SK-N-SH (cell line): ENCODE data around the gene CLIC3. TPM values are rescaled to one million over a fixed set of nuclear protein-coding genes. Genes with fewer than 3 reads are reported as not detected.

Experiments used
- CTCF ChIA-PET: fragments of 300-600, 350-600 bp; formaldehyde crosslinking; extraction: SDS; loops from one replicate; lab custom pipeline; 2021; lab: Yijun Ruan, JAX
- POLR2A ChIA-PET: fragments of 350-600 bp; sonication (Branson Sonifier 250); formaldehyde crosslinking; extraction: SDS; loops from one replicate; lab custom pipeline; 2020; ENCODE audit warnings: antibody characterized with exemption, inconsistent platforms; lab: Yijun Ruan, JAX
- DNase-seq: peaks from one replicate; pipeline ENCODE4 v3.0.0; 2012
- H2AFZ ChIP-seq: fragments of 200-600 bp; sonication (generic); 2 replicates; pipeline ENCODE4 v1.8.1; 2016; ENCODE audit warnings: antibody characterized with exemption, mild to moderate bottlenecking, low read depth
- H3F3A ChIP-seq: fragments of 200-600 bp; sonication (generic); replicated peaks from 2 replicates; pipeline ENCODE3; 2016; ENCODE audit warnings: antibody characterized with exemption, mild to moderate bottlenecking; ENCODE audit not compliant: insufficient read depth
- H3K27ac ChIP-seq, 2 experiments: fragments of 200-500 bp in 1 of 2; fragments of 200-600 bp in 1 of 2; sonication (Bioruptor generic) in 1 of 2; sonication (generic), shearing (Covaris generic) in 1 of 2; 2 replicates each; pipeline versions ENCODE4 v1.5.1 to v1.6.1; 2014 to 2016; ENCODE audit warnings: low read depth in 2 of 2, inconsistent platforms in 1 of 2, low read length in 1 of 2, mild to moderate bottlenecking in 1 of 2, mixed read lengths in 1 of 2
- H3K27me3 ChIP-seq: fragments of 200-600 bp; sonication (generic), shearing (Covaris generic); 2 replicates; pipeline ENCODE4 v1.6.1; 2016; ENCODE audit warnings: mixed run types; ENCODE audit not compliant: insufficient read depth
- H3K36me3 ChIP-seq, 2 experiments: fragments of 200-500 bp in 1 of 2; fragments of 200-600 bp in 1 of 2; sonication (Bioruptor generic) in 1 of 2; sonication (generic) in 1 of 2; replicated peaks in 1 of 2; 2 replicates each; pipeline versions ENCODE3 to v1.5.1; 2014 to 2016; ENCODE audit warnings: low read length in 1 of 2, mild to moderate bottlenecking in 1 of 2; ENCODE audit not compliant: insufficient read depth in 2 of 2, control insufficient read depth in 1 of 2
- H3K4me1 ChIP-seq, 2 experiments: fragments of 200-500 bp in 1 of 2; fragments of 200-600 bp in 1 of 2; sonication (Bioruptor generic) in 1 of 2; sonication (generic), shearing (Covaris generic) in 1 of 2; 2 replicates each; pipeline versions ENCODE4 v1.5.1 to v1.6.1; 2014 to 2016; ENCODE audit warnings: low read depth in 1 of 2, low read length in 1 of 2, mixed run types in 1 of 2; ENCODE audit not compliant: insufficient read depth in 2 of 2, control insufficient read depth in 1 of 2
- H3K4me2 ChIP-seq: fragments of 200-600 bp; sonication (generic), shearing (Covaris generic); 2 replicates; pipeline ENCODE4 v1.6.1; 2017; ENCODE audit warnings: mixed run types
- H3K4me3 ChIP-seq, 2 experiments: fragments of 200-500 bp in 1 of 2; fragments of 200-600 bp in 1 of 2; sonication (Bioruptor generic) in 1 of 2; sonication (generic), shearing (Covaris generic) in 1 of 2; 2 replicates each; pipeline versions ENCODE4 v1.5.1 to v1.8.1; 2014 to 2016; ENCODE audit warnings: low read depth in 2 of 2, inconsistent platforms in 1 of 2, low read length in 1 of 2, mild to moderate bottlenecking in 1 of 2, mixed read lengths in 1 of 2, moderate library complexity in 1 of 2
- H3K79me2 ChIP-seq: fragments of 200-600 bp; sonication (generic); 2 replicates; pipeline ENCODE4 v1.8.1; 2017; ENCODE audit warnings: mild to moderate bottlenecking; ENCODE audit not compliant: insufficient read depth
- H3K9ac ChIP-seq: fragments of 200-600 bp; sonication (generic); 2 replicates; pipeline ENCODE4 v1.6.1; 2017; ENCODE audit warnings: mixed run types
- H3K9me2 ChIP-seq: fragments of 200-600 bp; sonication (generic); 2 replicates; pipeline ENCODE4 v1.6.1; 2017; ENCODE audit warnings: mixed run types
- H3K9me3 ChIP-seq: fragments of 200-600 bp; sonication (generic); 2 replicates; pipeline ENCODE4 v1.6.1; 2017; ENCODE audit warnings: mixed run types, mild to moderate bottlenecking, moderate library complexity
- H4K20me1 ChIP-seq: fragments of 200-600 bp; sonication (generic); 2 replicates; pipeline ENCODE4 v1.6.1; 2017; ENCODE audit warnings: mild to moderate bottlenecking, mixed run types; ENCODE audit not compliant: insufficient read depth
- CHD2 ChIP-seq: fragments of 150-350 bp; IDR thresholded peaks from 2 replicates; pipeline ENCODE4 v1.6.1; 2018; ENCODE audit warnings: low read length; ENCODE audit not compliant: partially characterized antibody
- ELF1 ChIP-seq: IDR thresholded peaks from 2 replicates; pipeline ENCODE4 v1.4.0; 2012
- FOXJ3 ChIP-seq: sonication (generic); formaldehyde crosslinking; IDR thresholded peaks from 2 replicates; pipeline ENCODE4 v1.5.1; 2020; ENCODE audit warnings: mild to moderate bottlenecking, missing genetic modification reagents
- FOXM1 ChIP-seq: IDR thresholded peaks from 2 replicates; pipeline ENCODE4 v1.4.0; 2012; ENCODE audit warnings: low read depth, mild to moderate bottlenecking
- GABPA ChIP-seq: IDR thresholded peaks from 2 replicates; pipeline ENCODE4 v1.4.0; 2012; ENCODE audit warnings: low read depth, mild to moderate bottlenecking
- IRF3 ChIP-seq: fragments of 150-350 bp; IDR thresholded peaks from 2 replicates; pipeline ENCODE4 v1.6.1; 2016; ENCODE audit warnings: mild to moderate bottlenecking, low read depth, low read length
- JUND ChIP-seq: IDR thresholded peaks from 2 replicates; pipeline ENCODE4 v1.4.0; 2012
- NRF1 ChIP-seq: IDR thresholded peaks from 2 replicates; pipeline ENCODE4 v1.6.1; 2012; ENCODE audit warnings: low read depth, mild to moderate bottlenecking, low read length
- POLR2AphosphoS5 ChIP-seq: IDR thresholded peaks from 2 replicates; pipeline ENCODE4 v1.6.1; 2012; ENCODE audit warnings: low read depth, low read length
- RAD21 ChIP-seq: IDR thresholded peaks from 2 replicates; pipeline ENCODE4 v1.6.1; 2012; ENCODE audit warnings: mild to moderate bottlenecking, low read length
- RFX5 ChIP-seq: IDR thresholded peaks from 2 replicates; pipeline ENCODE4 v1.6.1; 2012; ENCODE audit warnings: mild to moderate bottlenecking, improper control_type of control experiment, low read length
- RXRA ChIP-seq: IDR thresholded peaks from 2 replicates; pipeline ENCODE4 v1.4.0; 2012; ENCODE audit warnings: low read depth, mild to moderate bottlenecking, borderline replicate concordance
- SIN3A ChIP-seq: IDR thresholded peaks from 2 replicates; pipeline ENCODE4 v1.6.1; 2012; ENCODE audit warnings: low read depth, mild to moderate bottlenecking, low read length, moderate library complexity, borderline replicate concordance
- SMC3 ChIP-seq: IDR thresholded peaks from 2 replicates; pipeline ENCODE4 v1.6.1; 2012; ENCODE audit warnings: low read depth, low read length, improper control_type of control experiment
- TCF12 ChIP-seq: IDR thresholded peaks from 2 replicates; pipeline ENCODE4 v1.4.0; 2012
- WGBS: methylation state at CpG from one replicate; pipeline ENCODE4 v1.1.6; 2017; ENCODE audit warnings: low lambda C conversion rate; 5-methylcytosine and 5-hydroxymethylcytosine counted together
- polyA plus RNA-seq, 3 experiments: library from polyadenylated mRNA; depleted of rRNA; stranded (reverse); fragments of >200 nt; gene quantifications; 2 replicates each; pipeline ENCODE4 v1.2.3, GENCODE V29; 2012
- TF ChIP-seq, protein P1 (sequence below): IDR thresholded peaks from 2 replicates; pipeline ENCODE4 v1.4.0; 2012; ENCODE audit warnings: low read depth, borderline replicate concordance
- TF ChIP-seq, protein P2 (sequence below): IDR thresholded peaks from 2 replicates; pipeline ENCODE4 v1.6.1; 2012; ENCODE audit warnings: mild to moderate bottlenecking, low read depth, low read length, moderate library complexity
- TF ChIP-seq, protein P3 (sequence below): IDR thresholded peaks from 2 replicates; pipeline ENCODE4 v1.4.0; 2012; ENCODE audit warnings: low read depth, borderline replicate concordance
- TF ChIP-seq, protein P4 (sequence below): IDR thresholded peaks from 2 replicates; pipeline ENCODE4 v1.4.0; 2012; ENCODE audit warnings: low read depth

CLIC3 gene
- polyA plus RNA-seq, 1 of the 3 experiments (the other 2 are of a cell fraction): 1.0 TPM

DNA sequence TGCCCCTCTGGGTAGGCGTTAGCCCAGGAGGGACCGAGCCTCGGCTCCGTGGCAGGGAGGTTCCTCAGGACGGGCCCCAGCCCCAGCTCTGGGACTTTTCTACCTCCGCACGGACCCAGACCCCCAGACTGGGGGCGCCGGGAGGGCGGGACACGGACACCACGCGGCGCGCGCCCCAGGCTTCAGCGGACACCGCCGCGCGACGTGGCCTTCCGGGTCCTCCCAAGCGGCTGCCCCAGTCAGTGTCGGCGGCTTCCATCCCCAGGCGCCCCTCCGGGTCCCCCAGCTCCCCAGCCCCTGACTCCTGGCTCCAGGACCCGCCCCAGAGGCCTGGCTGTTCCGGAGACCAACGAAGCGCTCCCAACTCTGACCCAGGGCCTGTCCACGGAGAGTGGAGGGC lies 10.5 kb downstream of the CLIC3 start:
- POLR2A ChIA-PET: no interaction called here
- no peaks in the 10 kb centered on the region for H3K79me2 ChIP-seq
- no peaks in the 10 kb centered on the region for H3K36me3 ChIP-seq
- H3K9ac ChIP-seq: no peak overlapping the region
- no peaks in the 10 kb centered on the region for H4K20me1 ChIP-seq
- TF ChIP-seq GABPA (no peak), JUND (no peak), RXRA (no peak), POLR2AphosphoS5 (no peak), IRF3 (no peak), SMC3 (no peak), FOXJ3 (CRISPR knock-in tag) (no peak), TCF12 (no peak), NRF1 (no peak), SIN3A (no peak), FOXM1 (no peak), RAD21 (no peak), ELF1 (no peak), RFX5 (no peak), CHD2 (no peak)
- TF ChIP-seq, protein P1, sequence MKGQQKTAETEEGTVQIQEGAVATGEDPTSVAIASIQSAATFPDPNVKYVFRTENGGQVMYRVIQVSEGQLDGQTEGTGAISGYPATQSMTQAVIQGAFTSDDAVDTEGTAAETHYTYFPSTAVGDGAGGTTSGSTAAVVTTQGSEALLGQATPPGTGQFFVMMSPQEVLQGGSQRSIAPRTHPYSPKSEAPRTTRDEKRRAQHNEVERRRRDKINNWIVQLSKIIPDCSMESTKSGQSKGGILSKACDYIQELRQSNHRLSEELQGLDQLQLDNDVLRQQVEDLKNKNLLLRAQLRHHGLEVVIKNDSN: no peak
- TF ChIP-seq, protein P2, sequence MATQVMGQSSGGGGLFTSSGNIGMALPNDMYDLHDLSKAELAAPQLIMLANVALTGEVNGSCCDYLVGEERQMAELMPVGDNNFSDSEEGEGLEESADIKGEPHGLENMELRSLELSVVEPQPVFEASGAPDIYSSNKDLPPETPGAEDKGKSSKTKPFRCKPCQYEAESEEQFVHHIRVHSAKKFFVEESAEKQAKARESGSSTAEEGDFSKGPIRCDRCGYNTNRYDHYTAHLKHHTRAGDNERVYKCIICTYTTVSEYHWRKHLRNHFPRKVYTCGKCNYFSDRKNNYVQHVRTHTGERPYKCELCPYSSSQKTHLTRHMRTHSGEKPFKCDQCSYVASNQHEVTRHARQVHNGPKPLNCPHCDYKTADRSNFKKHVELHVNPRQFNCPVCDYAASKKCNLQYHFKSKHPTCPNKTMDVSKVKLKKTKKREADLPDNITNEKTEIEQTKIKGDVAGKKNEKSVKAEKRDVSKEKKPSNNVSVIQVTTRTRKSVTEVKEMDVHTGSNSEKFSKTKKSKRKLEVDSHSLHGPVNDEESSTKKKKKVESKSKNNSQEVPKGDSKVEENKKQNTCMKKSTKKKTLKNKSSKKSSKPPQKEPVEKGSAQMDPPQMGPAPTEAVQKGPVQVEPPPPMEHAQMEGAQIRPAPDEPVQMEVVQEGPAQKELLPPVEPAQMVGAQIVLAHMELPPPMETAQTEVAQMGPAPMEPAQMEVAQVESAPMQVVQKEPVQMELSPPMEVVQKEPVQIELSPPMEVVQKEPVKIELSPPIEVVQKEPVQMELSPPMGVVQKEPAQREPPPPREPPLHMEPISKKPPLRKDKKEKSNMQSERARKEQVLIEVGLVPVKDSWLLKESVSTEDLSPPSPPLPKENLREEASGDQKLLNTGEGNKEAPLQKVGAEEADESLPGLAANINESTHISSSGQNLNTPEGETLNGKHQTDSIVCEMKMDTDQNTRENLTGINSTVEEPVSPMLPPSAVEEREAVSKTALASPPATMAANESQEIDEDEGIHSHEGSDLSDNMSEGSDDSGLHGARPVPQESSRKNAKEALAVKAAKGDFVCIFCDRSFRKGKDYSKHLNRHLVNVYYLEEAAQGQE: no peak
- TF ChIP-seq, protein P3, sequence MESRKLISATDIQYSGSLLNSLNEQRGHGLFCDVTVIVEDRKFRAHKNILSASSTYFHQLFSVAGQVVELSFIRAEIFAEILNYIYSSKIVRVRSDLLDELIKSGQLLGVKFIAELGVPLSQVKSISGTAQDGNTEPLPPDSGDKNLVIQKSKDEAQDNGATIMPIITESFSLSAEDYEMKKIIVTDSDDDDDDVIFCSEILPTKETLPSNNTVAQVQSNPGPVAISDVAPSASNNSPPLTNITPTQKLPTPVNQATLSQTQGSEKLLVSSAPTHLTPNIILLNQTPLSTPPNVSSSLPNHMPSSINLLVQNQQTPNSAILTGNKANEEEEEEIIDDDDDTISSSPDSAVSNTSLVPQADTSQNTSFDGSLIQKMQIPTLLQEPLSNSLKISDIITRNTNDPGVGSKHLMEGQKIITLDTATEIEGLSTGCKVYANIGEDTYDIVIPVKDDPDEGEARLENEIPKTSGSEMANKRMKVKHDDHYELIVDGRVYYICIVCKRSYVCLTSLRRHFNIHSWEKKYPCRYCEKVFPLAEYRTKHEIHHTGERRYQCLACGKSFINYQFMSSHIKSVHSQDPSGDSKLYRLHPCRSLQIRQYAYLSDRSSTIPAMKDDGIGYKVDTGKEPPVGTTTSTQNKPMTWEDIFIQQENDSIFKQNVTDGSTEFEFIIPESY: no peak
- TF ChIP-seq, protein P4, sequence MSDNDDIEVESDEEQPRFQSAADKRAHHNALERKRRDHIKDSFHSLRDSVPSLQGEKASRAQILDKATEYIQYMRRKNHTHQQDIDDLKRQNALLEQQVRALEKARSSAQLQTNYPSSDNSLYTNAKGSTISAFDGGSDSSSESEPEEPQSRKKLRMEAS: no peak
- H2AFZ ChIP-seq: no peak overlapping the region
- H3K4me3 ChIP-seq: no peak overlapping the region
- no peaks in the 10 kb centered on the region for H3K27me3 ChIP-seq
- H3K27ac ChIP-seq: no peak overlapping the region
- no peaks in the 10 kb centered on the region for H3F3A ChIP-seq
- peaks cover 0 to 5% of the 10 kb centered on the region in 2 experiments; a peak in 1 of 4 replicates for H3K4me1 ChIP-seq
- no peak for DNase-seq
- CTCF ChIA-PET: interaction anchor here (1.1 to 1.2 kb wide), 2 partner anchors 42 to 43 kb away, joined by 3 read pairs; partner anchors contain the start of gene FBXW5
- 93% methylated on average over 10 of the region's 33 CpGs for WGBS
- H3K4me2 ChIP-seq: no peak overlapping the region
- H3K9me3 ChIP-seq: no peaks in the 10 kb centered on the region
- H3K9me2 ChIP-seq: no peaks in the 10 kb centered on the region
